Measurements from ENCODE around the gene IQCN. TPM values are rescaled to one million over a fixed set of nuclear protein-coding genes. Genes with fewer than 3 reads are reported as not detected.

Gene IQCN
- total and polyA plus RNA-seq, 10 donors = 1.4 to 17.1 (median 8.5) TPM

DNA sequence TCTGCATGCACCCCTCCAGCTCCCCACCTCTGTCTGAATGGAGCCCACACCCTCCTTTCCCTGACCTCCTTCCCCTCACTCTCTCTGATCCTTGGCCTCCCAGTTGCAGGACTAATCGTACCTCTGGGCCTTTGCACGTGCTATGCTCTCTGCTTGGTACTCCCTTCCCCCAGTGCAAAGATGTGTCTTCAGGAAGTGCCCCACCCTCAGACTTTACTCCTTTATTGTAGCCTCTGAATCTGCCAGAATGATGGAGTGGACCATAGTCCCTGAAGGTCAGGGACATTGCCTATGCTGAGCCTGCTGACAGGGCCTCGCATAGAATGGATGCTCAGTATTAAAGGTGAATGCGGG is 8.5 kb upstream of the IQCN start:
- Histone ChIP-seq H3K27ac (peak overlapping the region; percentile 97 to 100 (median 100)), H3K4me1 (peaks cover 28 to 60% (median 47%) of the 10 kb centered on the region in 6 donors), H3K4me3 (peak overlapping the region in 4 of 8 donors; percentile 26 to 94 (median 42)), H3K27me3 (replicated peaks in 1 of 7) (no peaks in the 10 kb centered on the region), H3K36me3 (peaks cover 0 to 15% (median 12%) of the 10 kb centered on the region in 6 donors), H3K9me3 (no peaks in the 10 kb centered on the region)
- DNase-seq = no peak
- TF ChIP-seq, protein P1, sequence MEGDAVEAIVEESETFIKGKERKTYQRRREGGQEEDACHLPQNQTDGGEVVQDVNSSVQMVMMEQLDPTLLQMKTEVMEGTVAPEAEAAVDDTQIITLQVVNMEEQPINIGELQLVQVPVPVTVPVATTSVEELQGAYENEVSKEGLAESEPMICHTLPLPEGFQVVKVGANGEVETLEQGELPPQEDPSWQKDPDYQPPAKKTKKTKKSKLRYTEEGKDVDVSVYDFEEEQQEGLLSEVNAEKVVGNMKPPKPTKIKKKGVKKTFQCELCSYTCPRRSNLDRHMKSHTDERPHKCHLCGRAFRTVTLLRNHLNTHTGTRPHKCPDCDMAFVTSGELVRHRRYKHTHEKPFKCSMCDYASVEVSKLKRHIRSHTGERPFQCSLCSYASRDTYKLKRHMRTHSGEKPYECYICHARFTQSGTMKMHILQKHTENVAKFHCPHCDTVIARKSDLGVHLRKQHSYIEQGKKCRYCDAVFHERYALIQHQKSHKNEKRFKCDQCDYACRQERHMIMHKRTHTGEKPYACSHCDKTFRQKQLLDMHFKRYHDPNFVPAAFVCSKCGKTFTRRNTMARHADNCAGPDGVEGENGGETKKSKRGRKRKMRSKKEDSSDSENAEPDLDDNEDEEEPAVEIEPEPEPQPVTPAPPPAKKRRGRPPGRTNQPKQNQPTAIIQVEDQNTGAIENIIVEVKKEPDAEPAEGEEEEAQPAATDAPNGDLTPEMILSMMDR (IDR thresholded peaks at IDR 0.05 in 8 of 11, conservative IDR thresholded peaks at IDR 0.05 in 3 of 11) = no peak
- TF ChIP-seq POLR2A (IDR thresholded peaks at IDR 0.05) (no peak), POLR2AphosphoS5 (IDR thresholded peaks at IDR 0.05) (no peak)
- WGBS, 5 donors = 45 to 65% (median 57%) methylated on average over 4 of the region's 4 CpGs
- intact Hi-C loops (cut with DNase I; ENCODE audit: low total_unique reads) = no loop called here

DNA sequence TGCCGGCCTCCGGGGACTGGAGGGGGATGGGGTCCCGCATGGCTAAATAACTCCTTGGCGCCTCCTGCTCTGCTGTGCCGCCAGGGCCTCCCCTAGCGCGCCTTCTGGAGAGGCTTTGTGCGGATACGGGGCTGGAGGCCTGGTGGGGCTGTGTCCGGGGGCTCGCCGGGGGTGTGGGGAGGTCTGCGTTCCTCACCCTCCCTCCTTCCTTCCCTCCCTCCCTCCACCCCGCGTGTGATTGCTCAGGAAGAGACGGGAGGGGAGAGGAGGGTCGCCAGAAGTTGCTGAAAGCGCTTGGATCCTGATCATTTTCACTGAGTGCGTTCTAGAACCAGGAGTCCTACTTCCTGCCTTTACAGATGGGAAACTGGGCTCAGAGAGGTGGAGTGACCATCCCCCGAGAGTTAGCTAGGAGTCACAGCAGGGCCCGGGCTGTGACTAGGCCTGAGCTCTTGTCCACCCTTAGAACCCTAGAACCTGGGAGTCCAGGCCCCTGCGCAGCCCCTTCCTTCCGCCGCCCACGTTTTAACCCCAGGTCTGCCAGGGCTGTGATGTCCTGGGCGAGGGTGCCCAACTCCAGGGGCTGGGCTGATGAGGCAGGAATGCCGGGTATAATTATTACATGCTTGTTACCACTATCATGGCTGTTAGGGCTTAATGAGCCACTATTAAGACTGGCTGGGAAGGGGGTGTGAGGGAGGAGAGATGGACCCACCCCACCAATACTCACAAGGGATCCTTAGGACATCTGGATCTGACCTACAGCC is 8.0 kb upstream of the IQCN start:
- peak; percentile 88 for DNase-seq
- H3K27ac ChIP-seq = peak overlapping the region; percentile 97 to 100 (median 100)
- H3K9me3 ChIP-seq = no peaks in the 10 kb centered on the region
- H3K4me1 ChIP-seq = peaks cover 28 to 65% (median 52%) of the 10 kb centered on the region in 6 donors
- WGBS, 5 donors = 0 to 5% (median 3%) methylated on average over 19 to 25 of the region's 27 CpGs
- TF ChIP-seq POLR2A (IDR thresholded peaks at IDR 0.05) (peak in 2 of 3 donors; percentile 29 to 71), POLR2AphosphoS5 (IDR thresholded peaks at IDR 0.05) (no peak)
- TF ChIP-seq, protein P1 (IDR thresholded peaks at IDR 0.05 in 8 of 11, conservative IDR thresholded peaks at IDR 0.05 in 3 of 11) = peak in 5 of 11 experiments; percentile 8 to 32 (median 22)
- no peaks in the 10 kb centered on the region for H3K27me3 ChIP-seq (replicated peaks in 1 of 7)
- intact Hi-C loops (cut with DNase I; ENCODE audit: low total_unique reads) = no loop called here
- peaks cover 0 to 21% (median 12%) of the 10 kb centered on the region in 6 donors for H3K36me3 ChIP-seq
- H3K4me3 ChIP-seq = peak overlapping the region; percentile 17 to 94 (median 35)

DNA sequence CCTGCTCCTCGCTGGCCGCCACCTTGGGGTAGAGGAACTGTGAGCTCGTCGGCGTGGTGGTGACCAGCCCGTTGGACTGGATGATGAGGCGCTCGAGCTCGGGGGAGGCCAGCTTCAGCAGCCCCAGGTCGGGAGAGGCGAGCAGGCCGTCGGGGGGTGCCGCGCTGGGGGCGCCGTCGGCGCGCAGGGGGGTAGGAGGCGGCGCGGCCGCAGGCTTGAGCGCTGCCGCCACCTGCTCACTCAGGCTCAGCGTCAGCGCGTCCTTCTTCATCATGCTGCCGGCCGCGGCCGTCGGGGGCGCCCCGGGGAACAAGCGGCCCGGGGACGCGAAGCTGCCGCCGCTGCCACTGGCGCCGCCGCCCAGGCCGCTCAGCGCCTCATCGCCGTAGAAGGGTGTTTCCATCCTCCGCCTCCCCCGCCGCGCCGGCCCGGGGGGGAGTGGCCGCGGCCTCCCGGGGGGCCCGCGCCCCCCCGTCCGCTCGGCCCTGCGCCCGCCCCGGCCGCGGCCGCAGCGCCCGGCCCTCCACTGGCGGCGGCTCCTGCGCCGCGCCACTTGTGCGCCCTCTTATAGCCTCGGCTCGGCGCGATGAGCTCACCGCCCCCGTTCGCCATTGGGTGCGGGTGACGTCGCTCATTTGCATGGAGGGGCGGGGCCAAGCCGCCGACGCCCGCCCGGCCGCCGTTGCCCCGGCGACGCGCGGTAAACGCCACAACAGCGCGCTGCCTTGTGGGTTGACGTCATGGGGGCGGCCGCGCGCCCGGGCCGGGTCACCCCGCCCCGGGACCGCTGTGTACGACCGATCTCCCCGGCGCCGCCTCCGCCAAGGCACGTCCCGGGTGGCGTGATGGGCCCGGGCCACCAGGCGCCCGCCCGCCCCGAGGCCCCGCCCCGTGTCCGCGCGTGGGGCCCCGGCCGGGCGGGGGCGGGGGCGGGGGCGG is 7.1 kb upstream of the IQCN start, which contains the start of gene JUND:
Gene JUND, minus strand, starts transcription at position 541 of the 939 bp plus-strand sequence. Its CDS starts 138 bp downstream, at position 403.
- peak; percentile 99 for DNase-seq
- 1 to 2% (median 1%) methylated on average over 36 to 138 of the region's 138 CpGs for WGBS, 5 donors
- Histone ChIP-seq H3K4me1 (peaks cover 34 to 70% (median 56%) of the 10 kb centered on the region in 6 donors), H3K36me3 (peaks cover 0 to 28% (median 12%) of the 10 kb centered on the region in 6 donors), H3K27me3 (replicated peaks in 1 of 7) (no peaks in the 10 kb centered on the region), H3K4me3 (peak within 1 kb of the TSS; percentile 49 to 94 (median 83)), H3K27ac (peak within 1 kb of the TSS; percentile 98 to 100 (median 100)), H3K9me3 (no peaks in the 10 kb centered on the region)
- intact Hi-C loops (cut with DNase I; ENCODE audit: low total_unique reads) = no loop called here
- TF ChIP-seq POLR2A (IDR thresholded peaks at IDR 0.05) (peak in 2 of 3 donors; percentile 96 to 97), POLR2AphosphoS5 (IDR thresholded peaks at IDR 0.05) (peak; percentile 99 to 100 (median 99))
- TF ChIP-seq, protein P1 (IDR thresholded peaks at IDR 0.05 in 8 of 11, conservative IDR thresholded peaks at IDR 0.05 in 3 of 11) = peak in 3 of 11 experiments; percentile 0 to 43 (median 9)

Measured in spleen (tissue), 11 donors.